ENCODE data around the gene ITPR3. TPM values are rescaled to one million over a fixed set of nuclear protein-coding genes. Genes with fewer than 3 reads are reported as not detected.

Gene ITPR3
- total RNA-seq, 4 donors from 2014 or later = 11.8 to 25.0 (median 19.6) TPM

DNA sequence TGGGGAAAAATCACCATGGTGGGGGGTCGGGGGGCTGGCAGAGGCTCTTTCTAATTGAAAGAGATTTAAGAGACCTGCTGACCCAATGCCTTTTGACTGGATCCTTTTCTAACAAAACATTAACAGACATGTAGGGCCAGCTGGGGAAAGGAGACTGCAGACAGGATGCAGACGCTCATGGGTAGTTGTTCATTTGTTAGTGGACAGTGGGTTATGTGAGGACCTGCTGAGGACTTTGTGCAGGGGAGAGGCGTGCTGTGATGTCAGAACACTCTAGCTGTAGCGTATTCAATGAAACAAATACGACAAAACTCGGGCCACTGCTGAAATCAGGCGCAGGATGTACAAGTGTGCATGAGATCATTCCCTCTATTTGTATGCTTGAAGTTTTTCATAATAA lies 124.4 kb downstream of the ITPR3 start:
- no peak for TF ChIP-seq POLR2AphosphoS5 (IDR thresholded peaks at IDR 0.05)
- H3K4me3 ChIP-seq = peak overlapping the region in 1 of 2 donors; percentile 41
- peaks cover 42% of the 10 kb centered on the region for H3K27me3 ChIP-seq
- no peak for ATAC-seq
- H3K36me3 ChIP-seq = no peaks in the 10 kb centered on the region
- H3K4me1 ChIP-seq = peaks cover 0 to 19% (median 0%) of the 10 kb centered on the region in 3 donors
- H3K9me3 ChIP-seq = no peaks in the 10 kb centered on the region
- peak overlapping the region in 3 of 4 donors; percentile 51 to 68 (median 53) for H3K27ac ChIP-seq
- WGBS, 2 donors (ENCODE audit: low coverage in 1 of 2) = 79 to 83% methylated on average over 6 to 7 of the region's 7 CpGs

Small RNA genes lying within 50 kb of the gene (small RNA-seq; reads per million reads assigned to genes)
- gene MIR3934 = 0 reads per million in 4 donors

Other genes starting within 250 kb of the ITPR3 start
- gene KIFC1, start 229.5 kb upstream of the ITPR3 start, total RNA-seq = under 1 TPM in 2 of 4 donors, not detected in 2; 0.67 to 0.79 TPM
- 10 to 100 TPM; 73.0 to 91.0 (median 86.1) TPM for gene PHF1, start 210.3 kb upstream of the ITPR3 start, total RNA-seq
- gene CUTA, start 203.2 kb upstream of the ITPR3 start, total RNA-seq = 100 to 1,000 TPM in 3 of 4 donors, 10 to 100 TPM in 1; 90.2 to 144 (median 124) TPM
- gene SYNGAP1, start 201.3 kb upstream of the ITPR3 start, total RNA-seq = 10 to 100 TPM in 3 of 4 donors, 1 to 10 TPM in 1; 9.1 to 15.9 (median 12.7) TPM
- gene ZBTB9, start 166.7 kb upstream of the ITPR3 start, total RNA-seq = 1 to 10 TPM; 2.2 to 4.0 (median 3.2) TPM
- gene BAK1, start 41.0 kb upstream of the ITPR3 start, total RNA-seq = 10 to 100 TPM in 2 of 4 donors, 1 to 10 TPM in 2; 7.3 to 14.3 (median 11.0) TPM
- gene UQCC2, start 90.4 kb downstream of the ITPR3 start, total RNA-seq = 10 to 100 TPM; 14.5 to 25.3 (median 17.7) TPM
- gene IP6K3, start 125.6 kb downstream of the ITPR3 start, total RNA-seq = 1 to 10 TPM in 3 of 4 donors, under 1 TPM in 1; 0.32 to 5.5 (median 2.8) TPM
- 10 to 100 TPM; 47.3 to 50.9 (median 49.9) TPM for gene LEMD2, start 167.8 kb downstream of the ITPR3 start, total RNA-seq
- not detected for gene MLN, start 182.7 kb downstream of the ITPR3 start, total RNA-seq